Gastrocnemius medialis (tissue), 4 donors: Measurements from ENCODE around the gene COL4A6.

Source experiments
- CTCF ChIP-seq, 5 experiments: fragments of 450-650 bp in 3 of 5; fragments of 200-600 bp in 2 of 5; sonication (generic) in 2 of 5; IDR thresholded peaks in 4 of 5; conservative IDR thresholded peaks in 1 of 5; 1 replicate in 4 of 5; 2 replicates in 1 of 5; pipeline ENCODE4 v1.5.1; 2016 to 2019; ENCODE audit warnings: antibody characterized with exemption in 5 of 5, mild to moderate bottlenecking in 3 of 5, moderate library complexity in 3 of 5
- POLR2A ChIP-seq, 2 donors: fragments of 450-650 bp; IDR thresholded peaks; one replicate each; pipeline ENCODE4 v1.6.1; 2017; ENCODE audit warnings: antibody characterized with exemption in 2 of 2, mild to moderate bottlenecking in 2 of 2, moderate library complexity in 2 of 2

GRCh38 chrX:108132034-108132433 lies 306.2 kb downstream of the COL4A6 start:
- no peak for TF ChIP-seq CTCF (IDR thresholded peaks at IDR 0.05 in 4 of 5, conservative IDR thresholded peaks at IDR 0.05 in 1 of 5)
- no peak for TF ChIP-seq POLR2A (IDR thresholded peaks at IDR 0.05)
